Measurements from ENCODE around the gene C11orf97.
A peak's percentile ranks its signal among the peaks of the same experiment; 100 is the strongest.
"Not testable (repeated sequence)": the region's sequence is repeated elsewhere in the genome, so short reads cannot be mapped to it uniquely, and the experiment has no call there.

Gene C11orf97

GRCh38 chr11:94525546-94526324 lies 13.5 kb downstream of the C11orf97 start:
- DNase-seq (ENCODE audit: low spot score), result no peak

GRCh38 chr11:94526645-94527438 lies 14.6 kb downstream of the C11orf97 start:
- DNase-seq (ENCODE audit: low spot score), result no peak

- no peak for DNase-seq (ENCODE audit: low spot score)
Measured at GRCh38 chr11:94528551-94528950, 16.3 kb downstream of the C11orf97 start.

- no peak for DNase-seq (ENCODE audit: low spot score)
Measured at GRCh38 chr11:94532211-94532610, 19.9 kb downstream of the C11orf97 start.

- no peak for DNase-seq (ENCODE audit: low spot score)
Measured at GRCh38 chr11:94533206-94533605, 20.9 kb downstream of the C11orf97 start.

GRCh38 chr11:94533696-94534630 lies 21.7 kb downstream of the C11orf97 start:
- no peak for DNase-seq (ENCODE audit: low spot score)

GRCh38 chr11:94536386-94536785 lies 24.1 kb downstream of the C11orf97 start:
- peak; percentile 89 for DNase-seq (ENCODE audit: low spot score)

GRCh38 chr11:94537031-94537600 lies 24.9 kb downstream of the C11orf97 start:
- DNase-seq (ENCODE audit: low spot score), result peak; percentile 42

- peak; percentile 36 for DNase-seq (ENCODE audit: low spot score)
Measured at GRCh38 chr11:94539420-94539819, 27.2 kb downstream of the C11orf97 start.

- peak; percentile 94 for DNase-seq (ENCODE audit: low spot score)
Measured at GRCh38 chr11:94543695-94544645, 31.7 kb downstream of the C11orf97 start, which contains the start of gene FUT4. FUT4 (plus strand) TSS chr11:94543921; CDS start chr11:94544134, 213 bp downstream.

- DNase-seq (ENCODE audit: low spot score), result peak; percentile 33
Measured at GRCh38 chr11:94544646-94545263, 32.5 kb downstream of the C11orf97 start.

GRCh38 chr11:94545264-94546161 lies 33.3 kb downstream of the C11orf97 start:
- DNase-seq (ENCODE audit: low spot score), result peak; percentile 35

GRCh38 chr11:94546162-94546470 lies 33.9 kb downstream of the C11orf97 start:
- DNase-seq (ENCODE audit: low spot score), result no peak

- DNase-seq (ENCODE audit: low spot score), result peak; percentile 38
Measured at GRCh38 chr11:94546886-94547285, 34.6 kb downstream of the C11orf97 start.

GRCh38 chr11:94549146-94549545 lies 36.9 kb downstream of the C11orf97 start:
- DNase-seq (ENCODE audit: low spot score), result no peak

- DNase-seq (ENCODE audit: low spot score), result no peak
Measured at GRCh38 chr11:94550513-94550912, 38.3 kb downstream of the C11orf97 start.

- no peak for DNase-seq (ENCODE audit: low spot score)
Measured at GRCh38 chr11:94553938-94554337, 41.7 kb downstream of the C11orf97 start.

GRCh38 chr11:94555752-94556329 lies 43.6 kb downstream of the C11orf97 start:
- DNase-seq (ENCODE audit: low spot score), result not testable (repeated sequence)

GRCh38 chr11:94557421-94557820 lies 45.2 kb downstream of the C11orf97 start:
- no peak for DNase-seq (ENCODE audit: low spot score)
